Measurements from ENCODE around the gene C16orf86.
"Not testable (repeated sequence)": the region's sequence is repeated elsewhere in the genome, so short reads cannot be mapped to it uniquely, and the experiment has no call there.

C16orf86 gene

GRCh38 chr16:67668495-67669157, 2.0 kb downstream of the C16orf86 start:
- DNase-seq = no peak

- DNase-seq = no peak
Observed at GRCh38 chr16:67669499-67670101, 3.0 kb downstream of the C16orf86 start.

DNA sequence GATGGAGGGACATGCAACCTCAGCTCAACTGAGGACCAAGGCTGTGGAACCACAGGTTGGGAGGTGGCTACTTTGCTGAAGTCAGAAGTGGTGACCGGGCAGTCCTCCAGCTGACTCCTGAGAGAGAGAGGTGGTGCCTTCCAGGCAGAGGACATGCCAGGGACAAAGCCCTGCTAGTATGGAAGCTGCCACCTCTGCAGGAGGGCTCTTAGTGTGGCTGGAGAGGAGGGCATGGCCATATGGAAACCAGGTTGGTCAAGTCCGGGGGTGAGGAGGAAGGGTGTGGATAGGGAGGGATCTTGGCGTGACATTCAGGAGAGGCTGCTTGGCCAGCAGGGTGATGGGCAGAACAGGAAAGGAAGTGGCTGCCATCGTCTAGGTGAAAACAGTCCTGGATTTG, 5.7 kb downstream of the C16orf86 start:
- DNase-seq = no peak

GRCh38 chr16:67672739-67673662, 6.4 kb downstream of the C16orf86 start:
- peak; percentile 62 for DNase-seq

- no peak for DNase-seq
Observed at GRCh38 chr16:67673712-67674580, 7.3 kb downstream of the C16orf86 start.

- DNase-seq = no peak
Observed at GRCh38 chr16:67674851-67675578, 8.4 kb downstream of the C16orf86 start.

DNA sequence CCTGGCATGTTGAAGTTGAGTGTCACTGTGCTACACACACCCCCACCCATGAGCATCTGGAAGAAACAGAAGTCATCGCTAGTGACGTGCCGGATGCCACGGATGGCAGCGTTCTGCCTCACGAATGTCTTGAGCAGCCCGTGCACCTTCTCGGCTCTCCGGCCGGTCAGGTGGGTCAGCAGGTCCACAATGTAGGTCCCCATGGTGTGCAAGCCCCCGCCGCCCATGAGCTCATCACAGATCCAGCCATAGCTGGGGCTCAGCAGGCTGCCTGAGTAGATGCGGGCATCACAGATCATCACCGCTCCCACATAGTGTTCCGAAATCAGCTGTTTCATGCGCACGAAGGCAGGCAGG, 8.9 kb downstream of the C16orf86 start:
- no peak for DNase-seq

DNA sequence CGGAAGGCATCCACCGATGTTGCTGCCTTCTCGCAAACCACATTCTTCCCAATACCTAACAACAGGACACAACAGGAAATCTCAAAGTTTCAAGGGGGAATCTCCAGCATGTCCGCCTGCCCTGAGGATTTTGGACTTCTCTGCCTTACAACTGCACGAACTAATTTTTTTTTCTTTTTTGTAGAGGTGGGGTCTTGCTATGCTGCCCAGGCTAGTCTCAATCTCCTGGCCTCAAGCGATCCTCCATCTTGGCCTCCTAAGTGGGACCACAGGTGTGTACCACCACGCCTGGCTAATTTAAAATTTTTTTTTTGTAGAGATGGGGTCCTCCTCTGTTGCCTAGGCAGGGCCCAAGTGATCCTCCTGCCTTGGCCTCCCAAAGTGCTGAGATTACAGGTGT, 9.4 kb downstream of the C16orf86 start:
- no peak for DNase-seq

DNA sequence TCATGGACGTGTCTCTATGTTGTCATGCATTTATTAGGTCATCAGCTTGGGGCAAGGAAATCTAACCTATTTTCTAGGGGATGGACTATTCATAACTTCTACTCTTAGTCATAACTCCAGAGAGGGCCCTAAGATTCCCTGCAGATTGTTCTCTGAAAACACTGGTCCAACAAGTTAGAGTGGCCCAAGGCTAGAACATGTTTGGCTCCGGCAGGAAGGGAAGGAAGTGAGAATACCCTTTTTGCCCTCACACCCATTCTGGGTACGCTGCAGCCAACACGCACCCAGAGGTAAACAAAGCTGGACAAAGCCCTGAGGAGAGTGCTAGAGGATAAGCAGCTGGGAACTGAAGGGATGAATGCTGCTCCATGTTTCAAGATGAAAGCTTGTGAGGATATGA, 9.9 kb downstream of the C16orf86 start:
- DNase-seq = no peak

GRCh38 chr16:67676939-67677338, 10.3 kb downstream of the C16orf86 start:
- DNase-seq = no peak

GRCh38 chr16:67677712-67678111, 11.1 kb downstream of the C16orf86 start:
- no peak for DNase-seq

- DNase-seq = no peak
Observed at GRCh38 chr16:67678354-67679023, 11.9 kb downstream of the C16orf86 start.

DNA sequence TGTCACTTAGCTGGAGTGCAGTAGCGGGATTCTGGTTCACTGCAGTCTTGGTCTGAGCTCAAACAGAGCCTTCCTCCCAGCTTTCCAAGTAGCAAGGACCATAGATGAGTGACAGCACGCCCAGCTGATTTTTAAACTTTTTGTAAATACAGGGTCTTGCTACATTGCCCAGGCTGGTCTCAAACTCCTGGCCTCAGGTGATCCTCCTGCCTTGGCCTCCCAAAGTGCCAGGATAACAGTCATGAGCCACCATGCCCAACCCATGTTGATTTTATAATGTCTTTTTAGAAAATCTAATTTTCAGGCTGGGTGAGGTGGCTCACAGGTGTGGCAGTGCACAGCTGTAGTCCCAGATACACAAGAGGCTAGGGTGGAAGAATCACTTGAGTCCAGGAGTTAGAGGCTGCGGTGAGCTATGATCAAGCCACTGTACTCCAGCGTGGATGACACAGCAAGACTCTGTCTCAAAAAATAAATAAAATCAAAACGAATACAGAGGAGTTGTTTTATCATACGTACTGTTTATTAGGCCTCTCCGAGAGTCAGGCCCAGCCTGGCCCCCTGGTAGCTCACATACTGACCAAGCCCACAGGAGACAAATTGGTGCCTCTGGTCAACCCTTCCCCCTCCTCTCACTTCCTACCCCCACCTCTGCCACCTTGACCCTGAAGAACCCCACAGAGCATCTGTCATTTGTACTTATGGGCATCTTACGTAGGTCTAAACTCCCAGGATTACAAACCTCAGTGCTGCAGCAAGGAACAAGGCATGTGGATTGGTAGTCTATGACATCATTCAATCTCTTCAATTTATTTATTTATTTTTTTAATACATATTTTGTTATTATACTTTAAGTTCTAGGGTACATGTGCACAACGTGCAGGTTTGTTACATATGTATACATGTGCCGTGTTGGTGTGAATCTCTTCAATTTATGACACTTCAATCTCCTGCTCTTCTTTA, 13.6 kb downstream of the C16orf86 start:
- DNase-seq = no peak

- no peak for DNase-seq
Observed at GRCh38 chr16:67683767-67684166, 17.2 kb downstream of the C16orf86 start.

- no peak for DNase-seq
Observed at GRCh38 chr16:67685388-67686112, 18.9 kb downstream of the C16orf86 start.

- DNase-seq = not testable (repeated sequence)
Observed at GRCh38 chr16:67693517-67694285, 27.1 kb downstream of the C16orf86 start.

DNA sequence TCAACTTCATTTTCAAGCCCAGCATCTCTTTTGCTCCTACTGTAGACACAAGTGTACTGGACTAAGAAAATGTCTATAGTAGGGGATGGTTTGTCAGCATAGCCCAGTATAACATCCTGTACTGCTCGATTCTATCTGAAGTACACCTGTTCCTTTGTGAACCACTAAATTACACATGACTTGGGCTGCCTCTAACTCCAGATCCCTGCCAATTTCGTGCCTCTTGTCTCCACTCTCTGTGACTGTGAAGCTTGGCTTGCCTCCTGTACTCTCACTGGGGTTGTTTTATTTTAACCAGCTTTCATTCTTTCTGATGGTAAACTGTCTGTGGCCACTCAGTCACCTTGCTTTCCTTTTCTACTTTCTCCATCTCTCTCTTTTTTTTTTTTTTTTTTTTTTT, 28.0 kb downstream of the C16orf86 start:
- no peak for DNase-seq

- no peak for DNase-seq
Observed at GRCh38 chr16:67697422-67698185, 31.0 kb downstream of the C16orf86 start.

All from fibroblast of upper back skin (primary cell).